Measurements from ENCODE around the gene FOXP1.

- TF ChIP-seq CTCF (IDR thresholded peaks at IDR 0.05; ENCODE audit: low read length) (no peak), EZH2 (IDR thresholded peaks at IDR 0.05; ENCODE audit: borderline replicate concordance, low read length) (no peak)
Measured at GRCh38 chr3:71554649-71555048, 28.9 kb downstream of the FOXP1 start.
